ENCODE measurements around the gene SET.

- TF ChIP-seq CTCF (IDR thresholded peaks at IDR 0.05) (no peak), EZH2 (IDR thresholded peaks at IDR 0.05; ENCODE audit: borderline replicate concordance, insufficient read depth, low read depth, low read length, poor library complexity, severe bottlenecking) (no peak)
Measured at GRCh38 chr9:128653908-128654307, 35.1 kb upstream of the SET start.

All from B cell (primary cell).